Keratinocyte (primary cell): ENCODE results near the gene ADAMTS2.

Experiments used
- EZH2 ChIP-seq: IDR thresholded peaks from one replicate; pipeline ENCODE4 v1.6.1; 2012; ENCODE audit warnings: inconsistent platforms, mild to moderate bottlenecking, low read length, moderate library complexity
- TF ChIP-seq, protein P1 (sequence below), 3 experiments: IDR thresholded peaks in 1 of 3; conservative IDR thresholded peaks in 1 of 3; optimal IDR thresholded peaks in 1 of 3; 2 replicates in 2 of 3; 3 replicates in 1 of 3; pipeline versions ENCODE3 to v1.5.1; 2011; ENCODE audit warnings: low read length in 3 of 3, mild to moderate bottlenecking in 3 of 3, moderate library complexity in 2 of 3, control low read depth in 1 of 3, inconsistent platforms in 1 of 3; ENCODE audit not compliant: insufficient read depth in 2 of 3; ENCODE audit errors: extremely low read depth in 1 of 3

DNA sequence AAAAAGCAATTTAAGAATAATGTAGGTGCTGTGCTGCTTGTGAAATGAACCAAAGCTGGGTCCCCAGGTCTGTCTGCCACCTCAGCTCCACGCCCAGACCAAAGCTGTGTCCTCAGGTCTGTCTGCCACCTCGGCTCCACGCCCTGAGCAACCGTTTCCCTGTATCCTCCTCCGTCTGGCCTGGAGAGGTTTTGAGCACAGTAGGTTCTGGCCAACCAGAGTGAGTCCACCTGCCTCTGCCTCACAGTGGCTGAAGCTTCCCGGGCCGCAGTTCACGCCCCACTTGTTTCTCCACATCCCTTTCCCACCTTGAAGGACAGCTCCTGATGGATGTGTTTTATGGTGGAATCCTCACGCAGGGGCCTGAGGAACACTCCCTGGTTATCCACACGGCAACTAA lies 120.5 kb downstream of the ADAMTS2 start:
- TF ChIP-seq, protein P1, sequence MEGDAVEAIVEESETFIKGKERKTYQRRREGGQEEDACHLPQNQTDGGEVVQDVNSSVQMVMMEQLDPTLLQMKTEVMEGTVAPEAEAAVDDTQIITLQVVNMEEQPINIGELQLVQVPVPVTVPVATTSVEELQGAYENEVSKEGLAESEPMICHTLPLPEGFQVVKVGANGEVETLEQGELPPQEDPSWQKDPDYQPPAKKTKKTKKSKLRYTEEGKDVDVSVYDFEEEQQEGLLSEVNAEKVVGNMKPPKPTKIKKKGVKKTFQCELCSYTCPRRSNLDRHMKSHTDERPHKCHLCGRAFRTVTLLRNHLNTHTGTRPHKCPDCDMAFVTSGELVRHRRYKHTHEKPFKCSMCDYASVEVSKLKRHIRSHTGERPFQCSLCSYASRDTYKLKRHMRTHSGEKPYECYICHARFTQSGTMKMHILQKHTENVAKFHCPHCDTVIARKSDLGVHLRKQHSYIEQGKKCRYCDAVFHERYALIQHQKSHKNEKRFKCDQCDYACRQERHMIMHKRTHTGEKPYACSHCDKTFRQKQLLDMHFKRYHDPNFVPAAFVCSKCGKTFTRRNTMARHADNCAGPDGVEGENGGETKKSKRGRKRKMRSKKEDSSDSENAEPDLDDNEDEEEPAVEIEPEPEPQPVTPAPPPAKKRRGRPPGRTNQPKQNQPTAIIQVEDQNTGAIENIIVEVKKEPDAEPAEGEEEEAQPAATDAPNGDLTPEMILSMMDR (optimal IDR thresholded peaks at IDR 0.05 in 1 of 3, IDR thresholded peaks at IDR 0.05 in 1 of 3, conservative IDR thresholded peaks at IDR 0.05 in 1 of 3; ENCODE audit: extremely low read depth in 1 of 3, insufficient read depth in 2 of 3, low read length in 3 of 3), result no peak
- no peak for TF ChIP-seq EZH2
